GM03348 (cell line): ENCODE results near the gene PALLD.

ENCODE experiments used
- DNase-seq: peaks from one replicate; pipeline ENCODE4 v3.0.0; 2012; ENCODE audit warnings: low spot score

PALLD gene

DNA sequence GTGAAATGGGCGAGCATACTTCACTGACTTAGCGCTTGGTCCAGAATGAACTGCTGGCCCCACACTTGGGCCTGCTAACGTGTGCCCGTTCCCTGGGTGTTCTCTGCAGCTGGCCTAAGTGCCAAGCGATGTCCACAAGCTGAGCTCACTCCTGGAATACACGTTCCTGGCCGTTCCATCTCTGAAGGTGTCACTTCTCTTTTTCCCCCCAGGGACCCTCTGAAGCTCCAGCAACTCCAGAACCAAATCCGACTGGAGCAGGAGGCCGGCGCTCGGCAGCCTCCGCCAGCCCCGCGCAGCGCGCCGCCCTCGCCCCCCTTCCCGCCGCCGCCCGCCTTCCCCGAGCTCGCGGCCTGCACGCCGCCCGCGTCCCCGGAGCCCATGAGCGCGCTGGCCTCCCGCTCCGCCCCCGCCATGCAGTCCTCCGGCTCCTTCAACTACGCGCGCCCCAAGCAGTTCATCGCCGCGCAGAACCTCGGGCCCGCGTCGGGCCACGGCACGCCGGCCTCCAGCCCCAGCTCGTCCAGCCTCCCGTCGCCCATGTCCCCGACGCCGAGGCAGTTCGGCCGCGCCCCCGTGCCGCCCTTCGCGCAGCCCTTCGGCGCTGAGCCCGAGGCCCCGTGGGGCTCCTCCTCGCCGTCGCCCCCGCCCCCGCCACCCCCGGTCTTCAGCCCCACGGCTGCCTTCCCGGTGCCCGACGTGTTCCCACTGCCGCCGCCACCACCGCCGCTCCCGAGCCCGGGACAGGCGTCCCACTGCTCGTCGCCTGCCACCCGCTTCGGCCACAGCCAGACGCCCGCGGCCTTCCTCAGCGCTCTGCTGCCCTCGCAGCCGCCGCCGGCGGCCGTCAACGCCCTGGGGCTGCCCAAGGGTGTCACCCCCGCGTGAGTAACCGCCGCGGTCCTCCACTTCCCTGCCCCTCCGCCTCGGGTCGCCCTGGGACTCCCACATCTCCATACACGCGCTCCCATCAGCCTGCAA lies 380.9 kb downstream of the PALLD start:
- peak; percentile 71 for DNase-seq

DNA sequence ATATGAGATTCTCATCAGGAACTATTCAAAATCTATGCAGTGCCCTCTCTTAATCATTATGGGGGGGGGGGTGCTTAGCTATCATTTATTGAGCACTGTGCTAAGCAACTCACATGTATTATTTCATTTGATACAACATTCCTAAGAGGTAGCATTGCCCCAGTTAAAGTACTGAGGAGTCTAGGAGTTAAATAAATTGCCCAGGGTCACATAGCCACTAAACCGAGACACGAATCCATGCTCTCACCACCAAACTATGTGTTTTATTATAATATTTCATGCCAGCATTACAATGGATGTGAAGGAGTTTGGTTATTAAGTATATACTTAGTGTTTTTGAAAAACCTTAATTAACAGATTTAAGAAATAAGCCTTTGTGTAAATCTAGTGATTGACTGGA lies 381.8 kb downstream of the PALLD start:
- DNase-seq, result no peak

DNA sequence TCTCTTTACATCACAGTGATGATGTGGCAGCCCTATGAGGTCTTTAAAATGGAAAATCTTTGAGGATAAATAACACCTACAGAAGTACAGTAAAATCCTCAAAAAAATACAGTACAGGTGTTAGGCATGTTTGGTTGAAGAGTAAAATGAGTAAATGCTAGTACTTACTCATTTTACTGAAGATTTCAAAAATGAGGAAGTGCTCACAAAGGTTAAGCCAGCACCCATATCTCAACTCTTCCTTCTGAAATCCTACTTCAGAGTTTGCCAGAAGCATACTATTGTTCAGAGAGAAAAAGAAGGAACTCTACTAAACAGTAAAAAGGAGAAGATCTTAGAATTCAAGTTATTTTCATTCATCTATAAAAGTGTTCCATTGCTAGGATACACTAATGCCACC lies 382.3 kb downstream of the PALLD start:
- no peak for DNase-seq

DNA sequence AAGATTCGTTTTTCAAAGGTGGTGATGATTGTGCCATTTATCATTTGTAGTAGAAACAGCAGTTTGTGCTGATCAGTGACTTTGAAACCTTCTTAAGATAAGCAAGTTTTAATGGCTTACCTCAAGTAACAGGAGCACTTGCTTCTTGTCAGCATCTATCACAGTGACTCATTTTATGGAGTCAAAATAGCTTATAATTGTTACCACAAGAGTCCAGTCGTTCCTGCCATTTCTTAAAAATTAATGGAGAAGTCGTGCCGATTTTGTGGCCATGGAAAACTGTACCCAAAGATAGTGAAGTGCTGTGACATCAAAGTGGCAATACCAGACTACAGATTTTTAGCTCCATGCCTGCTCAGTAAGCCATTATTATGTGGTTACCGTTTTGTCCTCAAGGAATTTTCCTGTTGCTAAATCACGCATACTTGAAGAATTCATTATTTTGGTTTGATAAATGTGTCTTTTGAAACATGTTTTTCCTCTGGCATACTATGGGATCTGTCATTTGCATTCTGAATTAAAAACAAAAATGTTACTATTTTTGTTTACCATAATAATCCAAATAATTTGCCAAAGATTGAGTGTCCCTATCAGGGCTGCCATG lies 383.3 kb downstream of the PALLD start:
- DNase-seq, result peak; percentile 44

DNA sequence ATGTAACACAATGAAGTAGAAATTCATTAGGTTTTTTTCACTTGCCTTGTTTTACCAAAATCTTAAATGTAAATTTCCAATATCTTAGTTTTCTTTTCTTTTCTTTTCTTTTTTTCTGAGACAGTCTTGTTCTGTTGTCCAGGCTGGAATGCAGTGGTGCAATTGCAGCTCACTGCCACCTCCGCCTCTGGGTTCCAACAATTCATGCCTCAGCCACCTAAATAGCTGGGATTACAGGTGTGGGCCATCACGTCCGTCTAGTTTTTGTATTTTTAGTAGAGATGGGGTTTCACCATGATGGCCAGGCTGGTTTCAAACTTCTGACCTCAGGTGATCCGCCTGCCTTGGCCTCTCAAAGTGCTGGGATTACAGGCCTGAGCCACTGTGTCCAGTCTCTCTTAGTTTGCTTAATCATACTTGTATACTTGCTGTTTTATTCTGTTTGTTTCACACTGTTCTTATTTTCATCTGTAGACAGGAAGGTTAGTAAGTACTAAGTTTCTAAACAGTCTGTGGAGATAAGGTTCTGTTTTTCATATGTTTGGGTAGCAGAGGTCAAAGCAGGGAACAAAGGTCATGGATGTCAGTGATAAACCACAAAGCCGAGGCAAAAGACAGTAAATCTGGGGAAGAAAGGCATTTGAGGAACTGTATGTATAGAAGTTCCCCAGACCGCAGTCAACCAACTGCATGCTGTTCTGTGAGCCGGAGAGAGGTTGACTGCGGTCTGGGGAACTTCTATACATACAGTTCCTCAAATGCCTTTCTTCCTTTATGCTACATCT lies 384.2 kb downstream of the PALLD start:
- DNase-seq, result no peak

DNA sequence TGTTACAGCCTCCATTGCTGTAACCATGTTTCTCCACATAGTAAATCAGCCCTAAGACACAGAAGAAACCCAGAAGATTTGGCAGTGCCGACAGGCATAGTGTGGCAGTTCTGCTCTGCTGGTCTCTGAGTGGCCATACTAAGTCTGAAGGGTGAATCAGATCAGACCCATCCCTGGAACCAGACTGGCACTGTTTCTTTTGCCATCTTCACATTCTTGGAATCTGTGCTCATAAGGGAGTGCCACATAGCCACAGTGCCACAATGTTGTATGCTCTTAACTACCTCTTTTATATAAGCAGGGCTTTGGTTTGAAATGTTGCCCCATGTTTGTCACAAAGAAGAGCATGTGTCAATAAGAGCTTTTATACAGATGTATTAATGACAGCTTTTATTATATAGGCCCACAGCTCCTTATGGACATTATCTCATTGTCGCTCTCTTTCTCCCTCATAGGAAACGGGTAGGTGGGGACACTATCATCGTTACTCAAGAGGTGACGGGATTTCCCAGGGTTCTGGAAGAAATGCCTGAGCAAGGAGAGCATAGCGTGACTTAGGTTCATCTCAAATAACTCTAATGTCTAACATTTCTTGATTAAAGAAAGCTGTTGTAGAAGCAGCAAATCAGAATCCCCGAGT lies 385.0 kb downstream of the PALLD start:
- DNase-seq, result no peak

DNA sequence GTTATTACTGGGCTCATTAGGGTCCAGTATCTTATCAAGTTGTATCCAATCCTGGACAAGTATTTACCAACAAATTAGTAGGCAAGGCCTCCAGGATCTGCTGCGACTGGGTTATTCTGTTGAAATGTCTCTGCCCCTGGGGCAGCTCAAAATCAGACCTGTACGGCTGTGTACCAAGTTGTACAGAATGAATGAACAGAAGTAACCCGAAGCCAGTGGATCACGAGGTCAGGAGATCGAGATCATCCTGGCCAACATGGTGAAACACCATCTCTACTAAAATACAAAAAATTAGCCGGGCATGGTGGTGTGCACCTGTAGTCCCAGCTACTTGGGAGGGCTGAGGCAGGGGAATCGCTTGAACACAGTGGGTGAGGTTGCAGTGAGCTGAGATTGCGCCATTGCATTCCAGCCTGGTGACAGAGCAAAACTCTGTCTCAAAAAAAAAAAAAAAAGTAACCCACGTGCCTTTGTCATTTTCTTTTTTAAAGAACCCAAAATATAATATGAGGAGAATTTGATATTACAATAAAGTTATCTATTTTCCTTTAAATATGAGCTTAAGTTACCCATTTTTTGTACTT lies 385.9 kb downstream of the PALLD start:
- DNase-seq, result no peak

DNA sequence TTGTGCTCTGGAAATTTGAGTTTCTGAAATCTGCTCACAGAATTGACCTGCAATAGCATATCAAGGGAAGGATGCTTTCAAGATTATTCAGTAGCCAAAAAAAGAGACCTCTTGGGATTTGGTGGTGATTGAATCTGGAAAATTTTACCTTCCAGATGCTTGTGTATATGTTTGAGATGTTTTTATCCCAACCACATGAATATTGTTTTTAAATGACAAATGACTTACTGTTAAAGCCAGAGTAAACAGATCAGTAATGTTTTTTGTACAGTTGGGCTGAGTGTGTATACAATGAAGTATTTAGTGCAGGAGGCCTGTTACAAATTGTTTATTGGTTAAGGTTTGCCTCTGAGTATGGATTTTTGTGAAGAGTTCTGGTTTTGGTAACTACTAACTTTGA lies 386.7 kb downstream of the PALLD start:
- DNase-seq, result no peak

DNA sequence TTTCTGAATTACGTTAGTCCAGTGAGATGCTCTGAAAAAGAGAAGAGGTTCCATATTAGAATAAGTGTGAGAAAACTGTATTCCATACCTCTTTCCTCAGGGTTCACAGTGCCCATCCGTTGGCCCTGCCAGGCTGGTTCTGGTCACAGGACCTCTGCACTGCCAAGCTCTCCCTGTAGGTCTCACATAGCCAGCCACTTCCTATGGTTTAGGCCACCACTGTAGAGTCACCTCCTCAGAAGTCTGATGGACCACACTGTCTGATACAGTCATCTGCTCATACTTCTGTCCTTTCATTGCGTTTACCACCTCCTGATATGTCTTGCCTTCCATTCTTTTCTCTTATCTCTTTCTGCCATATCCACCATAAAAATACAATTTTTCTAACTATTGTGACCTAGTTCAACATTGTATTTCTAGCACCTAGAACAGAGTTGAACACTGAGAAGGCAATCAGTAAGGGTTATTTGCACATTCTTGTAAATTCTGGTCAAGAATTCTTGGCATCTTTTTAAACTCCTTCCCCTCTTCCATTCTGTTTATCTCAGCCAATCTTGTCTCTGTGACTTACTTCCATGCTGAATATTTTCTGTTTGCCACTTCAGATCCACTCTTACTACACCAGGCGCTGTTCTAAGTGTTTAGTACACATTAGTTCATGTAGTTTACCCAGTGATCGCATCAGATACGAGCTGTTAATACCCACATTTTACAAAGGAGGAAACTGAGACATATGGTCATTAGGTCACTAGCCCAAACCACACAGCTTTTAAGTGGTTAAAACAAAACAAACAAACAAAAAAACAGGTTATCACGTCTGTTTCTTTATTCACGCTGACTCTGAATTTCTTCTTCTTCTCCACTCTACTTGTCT lies 387.6 kb downstream of the PALLD start:
- no peak for DNase-seq

DNA sequence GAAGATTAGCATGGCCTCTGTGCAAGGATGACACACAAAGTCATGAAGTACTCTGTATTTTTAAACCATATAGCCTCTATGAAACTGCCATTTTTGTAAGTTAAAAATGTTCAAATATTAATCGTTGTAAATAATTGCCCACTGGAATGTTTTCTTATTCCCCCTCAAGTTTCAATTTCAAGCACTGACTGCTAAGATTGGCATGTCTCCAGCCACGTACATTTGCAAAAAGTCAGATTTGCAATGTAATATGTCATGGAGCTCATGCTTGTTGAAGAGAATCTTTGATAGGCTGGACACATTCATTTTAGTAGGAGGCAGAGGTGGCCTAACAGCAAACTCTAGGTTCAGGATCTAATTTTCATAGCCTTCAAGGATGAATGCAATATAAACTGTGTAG lies 388.5 kb downstream of the PALLD start:
- no peak for DNase-seq

DNA sequence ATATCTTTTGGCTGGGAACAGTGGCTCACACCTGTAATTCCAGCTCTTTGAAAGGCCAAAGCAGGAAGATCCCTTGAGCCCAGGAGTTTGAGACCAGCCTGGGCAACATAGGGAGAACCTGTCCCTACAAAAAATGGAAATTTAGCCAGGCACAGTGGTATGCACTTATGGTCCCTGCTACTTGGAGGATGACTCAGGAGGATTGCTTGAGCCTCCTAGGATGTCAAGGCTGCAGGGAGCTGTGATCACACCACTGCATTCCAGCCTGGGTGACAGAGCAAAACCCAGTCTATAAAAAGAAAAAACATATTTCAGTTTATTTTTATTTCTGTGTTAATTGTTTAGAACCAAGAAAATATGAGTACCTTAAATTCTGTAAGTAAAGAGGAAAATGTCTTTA lies 389.5 kb downstream of the PALLD start:
- DNase-seq, result peak; percentile 25

DNA sequence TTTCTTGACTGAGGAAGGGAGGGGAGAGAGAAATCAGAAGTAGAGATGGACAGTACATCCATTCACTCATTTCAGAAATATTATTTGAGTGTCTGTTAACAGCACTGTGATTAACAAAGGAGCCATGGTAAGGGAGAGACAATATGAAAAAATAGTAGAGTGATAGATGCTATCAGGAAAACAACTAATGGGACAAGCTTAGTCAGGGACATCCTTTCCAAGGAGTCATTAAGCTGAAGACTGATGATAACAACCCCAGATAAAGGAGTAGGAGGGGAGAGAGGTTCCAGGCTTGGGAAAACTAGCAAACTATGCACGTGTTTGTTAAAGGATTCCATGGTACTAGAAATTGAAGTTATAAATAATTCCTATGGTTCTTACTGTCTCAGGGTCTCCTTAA lies 391.0 kb downstream of the PALLD start:
- no peak for DNase-seq

DNA sequence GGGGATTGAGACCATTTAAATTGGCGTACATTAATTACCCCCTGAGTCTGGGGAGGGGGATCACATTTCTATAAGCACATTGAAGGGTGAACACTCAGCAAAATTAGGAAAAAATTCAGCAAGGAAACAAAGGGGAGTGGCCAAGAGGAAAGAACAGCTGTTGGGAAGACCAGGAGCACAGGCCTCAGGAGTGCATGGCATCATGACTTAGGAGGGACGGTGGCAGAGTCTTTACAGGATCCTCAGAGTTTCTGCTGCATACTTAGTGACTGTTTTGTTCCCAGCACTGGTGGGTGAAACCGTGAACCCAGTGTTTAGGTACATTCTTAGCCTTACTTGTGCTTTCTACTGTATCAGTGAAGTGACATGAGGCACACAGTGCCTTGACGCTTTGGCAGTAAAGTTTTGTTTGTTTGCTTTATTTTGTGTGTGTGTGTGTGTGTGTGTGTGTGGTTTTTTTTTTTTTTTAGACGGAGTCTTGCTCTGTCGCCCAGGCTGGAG lies 391.9 kb downstream of the PALLD start:
- no peak for DNase-seq

DNA sequence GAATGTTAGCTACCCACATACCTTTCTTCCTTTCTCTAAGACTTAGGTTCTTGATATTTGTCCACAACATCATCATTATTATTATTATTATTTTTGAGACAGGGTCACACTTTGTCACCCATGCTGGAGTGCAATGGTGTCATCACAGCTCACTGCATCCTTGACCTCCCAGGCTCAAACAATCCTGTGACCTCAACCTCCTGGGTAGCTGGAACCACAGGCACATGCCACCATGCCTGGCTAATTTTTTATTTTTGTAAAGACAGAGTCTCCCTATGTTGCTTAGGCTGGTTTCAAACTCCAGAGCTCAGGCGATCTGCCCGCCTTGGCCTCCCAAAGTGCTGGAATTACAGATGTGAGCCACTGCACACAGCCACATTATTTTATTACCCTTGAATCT lies 394.2 kb downstream of the PALLD start:
- no peak for DNase-seq

DNA sequence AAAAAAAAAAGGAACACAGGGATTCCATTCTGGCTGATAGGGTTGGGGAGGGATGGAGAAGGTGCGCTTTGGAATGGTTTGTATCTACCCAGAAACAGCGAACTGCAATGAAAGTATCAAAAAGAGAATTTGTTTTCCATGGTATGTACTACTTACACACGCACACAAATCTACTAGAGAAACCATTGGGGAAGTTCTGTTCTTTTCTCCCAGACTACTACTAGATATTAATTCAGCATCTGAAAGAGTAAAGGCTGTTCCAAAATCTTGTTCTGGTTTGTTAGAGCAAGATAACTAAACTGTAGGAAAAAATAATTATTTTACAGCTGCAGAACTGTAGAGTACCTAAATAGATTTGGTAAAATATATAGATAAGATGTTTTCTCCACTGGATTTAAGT lies 394.8 kb downstream of the PALLD start:
- no peak for DNase-seq

DNA sequence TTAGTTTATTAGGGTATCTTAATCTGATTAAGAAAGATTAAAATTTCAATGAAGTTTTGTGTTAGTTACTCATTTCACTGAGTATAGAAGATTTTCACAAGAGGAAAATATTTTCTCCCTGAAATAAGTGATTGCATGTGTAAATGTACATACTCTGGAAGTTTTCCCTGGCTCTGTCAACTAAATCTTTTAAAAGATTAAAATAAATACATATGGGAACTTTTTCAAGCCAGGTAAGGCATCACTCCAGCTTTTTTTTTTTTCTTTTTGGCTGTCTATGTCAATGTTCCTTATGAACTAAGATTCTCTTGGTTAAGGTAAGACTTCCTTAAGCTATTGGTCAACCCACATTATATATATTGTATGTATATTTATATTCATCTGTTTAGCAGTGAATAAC lies 395.6 kb downstream of the PALLD start:
- no peak for DNase-seq

DNA sequence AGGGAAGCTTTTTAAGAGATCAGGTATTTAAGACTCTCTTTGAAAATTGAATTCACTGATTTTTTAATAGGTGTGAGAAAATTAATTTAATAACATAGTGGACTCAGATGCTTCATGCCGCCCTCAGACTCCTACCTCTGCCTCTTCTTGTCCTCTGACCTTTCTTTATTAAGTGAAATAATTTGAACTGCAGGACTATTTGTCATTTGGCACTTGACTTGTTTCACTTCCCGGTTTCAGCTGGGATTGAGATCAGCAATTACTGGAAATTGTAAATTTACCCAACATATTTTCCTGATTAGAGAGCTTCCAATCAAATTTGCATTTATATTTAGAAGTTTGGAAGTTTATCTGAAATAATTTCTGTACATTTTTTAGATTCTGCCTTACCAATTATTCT lies 396.4 kb downstream of the PALLD start:
- DNase-seq, result no peak

DNA sequence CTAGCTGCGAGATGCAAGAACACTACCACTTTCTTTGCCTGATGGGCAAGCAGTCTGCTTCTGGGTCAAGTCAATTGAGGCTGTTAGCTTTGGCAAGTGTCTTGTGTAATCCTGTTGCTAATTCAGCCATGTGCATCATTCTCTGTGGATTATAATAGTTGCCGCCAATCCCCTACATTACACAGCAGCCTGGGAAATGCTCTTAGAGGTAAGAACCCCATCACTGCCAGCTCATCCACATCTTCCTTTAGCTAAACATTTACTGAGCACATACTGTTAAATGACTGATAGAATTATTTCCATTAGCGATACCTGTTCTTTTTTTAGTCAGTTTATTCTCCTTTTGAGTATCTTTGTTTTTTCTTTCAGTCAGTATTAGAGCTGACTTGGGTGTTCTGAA lies 397.0 kb downstream of the PALLD start:
- DNase-seq, result no peak

DNA sequence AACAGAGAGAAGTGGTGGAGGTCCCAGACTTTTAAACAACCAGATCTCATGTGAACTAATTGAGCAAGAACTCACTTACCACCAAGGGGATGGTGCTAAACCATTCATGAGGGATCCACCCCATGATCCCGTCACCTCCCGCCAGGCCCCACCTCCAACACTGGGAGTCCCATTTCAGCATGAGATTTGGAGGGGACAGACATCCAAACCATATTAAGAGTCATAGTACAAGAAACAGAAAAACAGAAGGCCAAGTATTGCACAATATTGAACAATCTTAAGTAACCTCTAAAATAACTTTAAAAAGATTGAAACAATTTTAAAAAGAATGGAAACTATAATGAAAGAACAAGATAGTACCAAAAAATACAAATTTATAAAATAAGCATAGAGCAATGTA lies 403.2 kb downstream of the PALLD start:
- DNase-seq, result peak; percentile 18

DNA sequence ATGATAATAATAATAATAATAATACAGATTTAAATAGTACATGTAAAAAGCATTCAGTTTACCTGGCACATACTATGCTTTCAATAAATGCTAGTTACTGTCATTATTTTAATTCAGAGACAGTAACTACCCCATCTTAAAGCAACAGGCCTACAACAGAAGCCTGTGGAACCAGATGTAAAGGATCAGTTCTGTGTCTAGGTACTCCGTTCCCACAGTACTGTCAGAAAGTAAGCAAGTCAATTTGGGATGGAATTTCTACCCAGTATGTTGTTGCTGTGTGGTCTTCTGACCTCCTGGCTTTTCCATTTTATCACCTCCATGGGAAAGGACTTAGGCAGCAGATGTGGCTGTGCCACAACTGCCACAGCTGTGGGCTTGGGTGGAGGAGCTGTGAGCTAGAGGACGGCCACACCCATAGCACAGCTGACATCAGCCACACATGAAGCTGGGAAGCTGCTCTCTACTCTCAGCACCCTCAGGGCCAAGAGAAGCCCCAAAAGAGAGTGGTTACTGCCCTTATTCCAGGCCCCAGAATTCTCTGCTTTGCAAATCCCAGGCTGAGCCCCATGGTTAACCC lies 410.4 kb downstream of the PALLD start:
- DNase-seq, result peak; percentile 23
